GM12892 (cell line): ENCODE results near the gene SLCO1B3.

Experiments
- POLR2A ChIP-seq: IDR thresholded peaks from 2 replicates; pipeline ENCODE4 v1.6.1; 2011; ENCODE audit warnings: low read depth, low read length, control low read depth
- POLR2AphosphoS5 ChIP-seq: IDR thresholded peaks from 2 replicates; pipeline ENCODE4 v1.6.1; 2011; ENCODE audit warnings: low read depth, low read length, control low read depth
- TAF1 ChIP-seq: IDR thresholded peaks from 2 replicates; pipeline ENCODE4 v1.6.1; 2011; ENCODE audit warnings: low read depth, mild to moderate bottlenecking, control low read depth, low read length, borderline replicate concordance

DNA sequence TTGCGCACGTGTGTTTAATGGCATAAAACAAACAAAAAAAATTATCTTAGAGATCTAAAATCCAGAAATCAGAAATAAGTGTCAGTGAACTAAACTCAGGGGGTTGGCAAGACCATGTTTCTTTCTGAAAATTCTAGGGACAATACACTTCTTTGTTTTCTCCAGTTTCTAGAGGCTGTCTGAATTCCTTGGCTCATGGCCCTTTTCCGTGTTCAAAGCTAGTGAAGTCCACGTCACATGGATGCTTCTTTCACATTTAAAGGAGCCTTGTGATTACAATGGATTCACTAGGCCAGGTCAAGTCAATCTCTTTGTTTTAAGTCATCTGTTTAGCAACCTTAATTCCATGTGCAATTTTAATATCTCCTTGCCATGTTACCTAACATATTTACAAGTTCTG, 22.4 kb downstream of the SLCO1B3 start:
- TF ChIP-seq POLR2A: no peak
- no peak for TF ChIP-seq POLR2AphosphoS5
- no peak for TF ChIP-seq TAF1
